HG03196 (cell line): Measurements from ENCODE around the gene DNAJC8.

Experiments
- ATAC-seq: cut with Tn5 transposase; IDR thresholded peaks from one replicate; pipeline ENCODE4 v1.9.1; 2021; ENCODE audit not compliant: unreplicated experiment

Gene DNAJC8

GRCh38 chr1:28205243-28205642, 27.6 kb downstream of the DNAJC8 start:
- no peak for ATAC-seq

- no peak for ATAC-seq
Observed at GRCh38 chr1:28200234-28200873, 32.5 kb downstream of the DNAJC8 start.

- ATAC-seq = peak; percentile 75
Observed at GRCh38 chr1:28199328-28200233, 33.2 kb downstream of the DNAJC8 start.

GRCh38 chr1:28197682-28198415, 35.0 kb downstream of the DNAJC8 start:
- ATAC-seq = no peak

GRCh38 chr1:28196330-28196729, 36.5 kb downstream of the DNAJC8 start:
- ATAC-seq = no peak

- no peak for ATAC-seq
Observed at GRCh38 chr1:28195780-28196179, 37.0 kb downstream of the DNAJC8 start.

GRCh38 chr1:28194326-28195035, 38.3 kb downstream of the DNAJC8 start:
- no peak for ATAC-seq

GRCh38 chr1:28193701-28194161, 39.1 kb downstream of the DNAJC8 start:
- ATAC-seq = no peak

- no peak for ATAC-seq
Observed at GRCh38 chr1:28190996-28191645, 41.7 kb downstream of the DNAJC8 start.

GRCh38 chr1:28190337-28190979, 42.4 kb downstream of the DNAJC8 start:
- no peak for ATAC-seq

GRCh38 chr1:28185071-28185470, 47.8 kb downstream of the DNAJC8 start:
- no peak for ATAC-seq

GRCh38 chr1:28180306-28181305, 52.2 kb downstream of the DNAJC8 start:
- ATAC-seq = no peak

GRCh38 chr1:28178690-28179485, 53.9 kb downstream of the DNAJC8 start:
- ATAC-seq = no peak

- ATAC-seq = peak; percentile 35
Observed at GRCh38 chr1:28176492-28177470, 56.0 kb downstream of the DNAJC8 start, which contains the start of gene PTAFR. Gene PTAFR, minus strand, starts transcription at chr1:28176690. Its CDS starts 25,669 bp downstream, at chr1:28151021.

GRCh38 chr1:28175955-28176485, 56.8 kb downstream of the DNAJC8 start:
- no peak for ATAC-seq

GRCh38 chr1:28173980-28174297, 58.9 kb downstream of the DNAJC8 start:
- ATAC-seq = no peak
